H1 (cell line): ENCODE measurements around the gene CDH6.

ENCODE experiments used
- CBX5 ChIP-seq: fragments of 300-800, 300-1000 bp; sonication (generic); IDR thresholded peaks from 2 replicates; pipeline ENCODE4 v1.7.1; 2016; ENCODE audit warnings: antibody characterized with exemption, low read length, low read depth
- CEBPB ChIP-seq: IDR thresholded peaks from 2 replicates; pipeline ENCODE4 v1.6.1; 2012; ENCODE audit warnings: low read depth, low read length
- CHD2 ChIP-seq: IDR thresholded peaks from 2 replicates; pipeline ENCODE4 v1.6.1; 2012; ENCODE audit warnings: low read length, improper control_type of control experiment
- CREB1 ChIP-seq: IDR thresholded peaks from 2 replicates; pipeline ENCODE4 v1.6.1; 2012; ENCODE audit warnings: inconsistent platforms
- CTCF ChIP-seq, 3 experiments: IDR thresholded peaks; 1 replicate in 2 of 3; 2 replicates in 1 of 3; pipeline versions ENCODE4 v1.5.1 to v1.6.1; 2011; ENCODE audit warnings: low read length in 3 of 3, mild to moderate bottlenecking in 3 of 3, inconsistent platforms in 2 of 3, low read depth in 1 of 3, moderate library complexity in 1 of 3; ENCODE audit not compliant: insufficient read depth in 1 of 3; ENCODE audit errors: control extremely low read depth in 1 of 3
- E2F6 ChIP-seq: IDR thresholded peaks from 2 replicates; pipeline ENCODE4 v1.6.1; 2012; ENCODE audit warnings: inconsistent platforms
- EP300 ChIP-seq, 2 experiments: IDR thresholded peaks; 1 replicate in 1 of 2; 2 replicates in 1 of 2; pipeline ENCODE4 v1.6.1; 2011 to 2012; ENCODE audit warnings: low read depth in 2 of 2, low read length in 2 of 2, mild to moderate bottlenecking in 2 of 2, borderline replicate concordance in 1 of 2, inconsistent platforms in 1 of 2, moderate library complexity in 1 of 2
- POLR2A ChIP-seq, 2 experiments: IDR thresholded peaks; 1 replicate in 1 of 2; 2 replicates in 1 of 2; pipeline ENCODE4 v1.6.1; 2011; ENCODE audit warnings: low read depth in 2 of 2, low read length in 2 of 2, mild to moderate bottlenecking in 2 of 2; ENCODE audit errors: control extremely low read depth in 1 of 2
- POLR2AphosphoS5 ChIP-seq: IDR thresholded peaks from 2 replicates; pipeline ENCODE4 v1.6.1; 2011; ENCODE audit warnings: low read depth, low read length
- RFX5 ChIP-seq: IDR thresholded peaks from 2 replicates; pipeline ENCODE4 v1.6.1; 2011; ENCODE audit warnings: low read depth, low read length, improper control_type of control experiment, borderline replicate concordance
- SIN3A ChIP-seq, 2 experiments: IDR thresholded peaks in 1 of 2; conservative IDR thresholded peaks in 1 of 2; 2 replicates each; pipeline ENCODE4 v1.6.1; 2011 to 2012; ENCODE audit warnings: low read length in 2 of 2, improper control_type of control experiment in 1 of 2, low read depth in 1 of 2, mild to moderate bottlenecking in 1 of 2
- SIX5 ChIP-seq: IDR thresholded peaks from 2 replicates; pipeline ENCODE4 v1.6.1; 2011; ENCODE audit warnings: mild to moderate bottlenecking, low read depth, low read length
- SP2 ChIP-seq: IDR thresholded peaks from 2 replicates; pipeline ENCODE4 v1.6.1; 2012; ENCODE audit warnings: mild to moderate bottlenecking, low read length, inconsistent platforms
- TCF12 ChIP-seq: IDR thresholded peaks from 2 replicates; pipeline ENCODE4 v1.6.1; 2011; ENCODE audit warnings: low read depth, mild to moderate bottlenecking, low read length

DNA sequence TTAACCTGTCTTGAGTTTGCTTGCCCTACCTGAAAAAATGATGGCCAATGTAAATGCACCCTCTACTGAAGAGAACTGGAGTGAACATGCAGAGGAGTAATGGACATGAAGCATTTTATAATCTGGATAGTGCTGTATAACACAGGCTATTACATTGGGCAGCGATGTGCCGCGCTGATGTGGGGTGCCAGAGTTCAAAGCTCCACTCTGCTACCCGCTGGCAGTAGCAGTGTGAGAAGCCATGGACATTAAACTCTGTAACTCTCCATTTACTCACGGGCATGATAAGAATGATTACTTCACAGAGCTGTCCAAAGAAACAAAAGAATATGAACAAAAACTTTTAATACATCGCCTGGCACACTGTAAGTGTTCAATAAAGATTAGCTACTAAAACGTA lies 7.5 kb upstream of the CDH6 start:
- TF ChIP-seq CBX5 (no peak), CEBPB (no peak), EP300 (IDR thresholded peaks at IDR 0.05; ENCODE audit: borderline replicate concordance in 1 of 2, low read depth in 2 of 2, low read length in 2 of 2) (no peak), SIX5 (no peak), CHD2 (no peak), CTCF (IDR thresholded peaks at IDR 0.05; ENCODE audit: control extremely low read depth in 1 of 3, insufficient read depth in 1 of 3, low read depth in 1 of 3, low read length in 3 of 3) (no peak), POLR2A (IDR thresholded peaks at IDR 0.05; ENCODE audit: control extremely low read depth in 1 of 2, low read depth in 2 of 2, low read length in 2 of 2) (no peak), SIN3A (conservative IDR thresholded peaks at IDR 0.05 in 1 of 2, IDR thresholded peaks at IDR 0.05 in 1 of 2; ENCODE audit: low read depth in 1 of 2, low read length in 2 of 2) (no peak), CREB1 (no peak), E2F6 (no peak), SP2 (no peak), POLR2AphosphoS5 (no peak), TCF12 (no peak), RFX5 (no peak)
